Nucleus accumbens (tissue), 56 donors: ENCODE data around the gene ASNSD1.
"Not testable (repeated sequence)": the region's sequence is repeated elsewhere in the genome, so short reads cannot be mapped to it uniquely, and the experiment has no call there.

Experiments used
- DNase-seq, 56 donors: peaks; one replicate each; lab custom pipeline; 2025; lab: John Stamatoyannopoulos, UW

ASNSD1 gene

DNA sequence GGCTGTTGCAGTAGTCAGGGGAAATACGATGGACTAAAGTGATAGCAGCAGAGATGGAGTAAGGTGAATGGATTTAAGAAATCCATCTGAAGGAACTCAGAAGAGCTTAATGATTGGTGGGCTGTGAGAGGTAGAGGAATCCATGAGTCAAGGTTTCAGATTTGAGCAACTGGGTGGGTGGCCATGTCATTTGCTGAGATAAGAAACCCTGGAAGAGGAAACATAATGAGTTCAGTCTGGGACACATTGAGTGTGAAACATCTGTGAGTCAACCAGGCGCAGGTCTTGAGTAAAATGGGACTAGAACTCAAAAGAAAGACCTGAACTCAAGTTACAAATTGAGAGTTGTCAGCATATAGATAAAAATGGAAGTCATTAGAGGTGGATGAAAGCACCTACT lies 19.7 kb upstream of the ASNSD1 start:
- no peak for DNase-seq

DNA sequence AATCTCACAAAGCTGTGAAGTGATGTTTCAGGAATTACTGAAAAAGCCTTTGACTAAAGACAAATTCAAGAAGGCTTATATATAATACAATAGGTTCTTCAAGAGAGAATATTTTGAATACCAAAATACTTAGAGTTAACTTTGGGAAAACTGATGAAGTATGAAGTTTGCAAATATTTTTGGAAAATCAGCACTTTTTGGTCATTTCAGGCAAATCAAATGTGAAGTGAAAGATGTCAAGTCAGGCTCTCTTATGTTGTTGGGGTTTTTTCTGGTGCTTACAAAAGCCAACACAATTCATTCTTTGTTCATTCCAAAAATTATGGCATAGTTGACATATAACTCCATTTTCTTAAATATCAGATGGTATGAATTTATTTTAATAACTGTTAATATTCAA lies 14.7 kb upstream of the ASNSD1 start:
- no peak for DNase-seq

DNA sequence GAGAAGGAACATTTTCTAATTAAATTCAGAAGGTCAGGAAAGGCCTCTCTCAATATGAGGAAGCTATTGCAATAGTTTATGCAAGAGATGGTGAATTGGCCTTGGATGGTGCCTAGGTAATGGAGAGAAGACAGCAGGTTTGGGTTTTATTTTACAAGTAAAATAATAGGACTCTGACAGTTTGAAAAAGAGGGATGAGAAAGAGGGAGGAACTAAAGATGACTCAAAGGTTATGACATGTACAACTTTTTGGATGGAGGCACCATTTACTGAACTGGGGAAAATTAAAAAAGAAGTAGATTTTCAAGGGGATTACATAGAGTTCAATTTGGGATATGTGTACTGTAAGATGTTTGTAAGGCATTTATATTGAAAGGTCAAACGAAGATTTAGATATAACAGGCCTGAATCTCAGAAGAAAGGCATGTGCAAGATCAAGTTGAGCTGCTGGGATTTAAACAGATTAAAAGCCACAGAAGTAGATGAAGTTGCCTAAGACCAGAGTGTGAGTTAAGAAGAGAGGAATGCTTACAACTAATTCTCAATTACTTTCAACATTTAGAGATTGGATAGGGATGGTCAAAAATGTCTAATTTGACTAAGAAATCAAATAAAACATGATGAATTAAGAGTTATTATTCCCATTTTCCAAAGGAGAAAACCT lies 12.3 kb upstream of the ASNSD1 start:
- DNase-seq = no peak

DNA sequence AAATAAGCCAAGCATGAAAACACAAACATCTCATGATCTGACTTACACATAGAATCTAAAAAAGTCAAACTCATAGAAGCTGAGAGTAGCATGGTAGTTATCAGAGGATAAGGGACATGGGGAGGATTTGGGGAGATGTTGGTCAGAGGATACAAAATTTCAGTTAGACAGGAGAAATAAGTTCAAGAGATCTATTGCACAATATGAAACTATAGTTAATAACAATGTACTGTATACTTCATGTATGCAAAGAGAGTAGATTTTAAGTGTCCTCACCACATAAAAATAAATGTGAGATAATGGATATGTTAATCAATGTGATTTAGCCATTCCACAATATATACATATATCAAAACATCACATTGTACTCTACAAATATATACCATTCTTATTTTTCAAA lies 10.0 kb upstream of the ASNSD1 start:
- DNase-seq = no peak

DNA sequence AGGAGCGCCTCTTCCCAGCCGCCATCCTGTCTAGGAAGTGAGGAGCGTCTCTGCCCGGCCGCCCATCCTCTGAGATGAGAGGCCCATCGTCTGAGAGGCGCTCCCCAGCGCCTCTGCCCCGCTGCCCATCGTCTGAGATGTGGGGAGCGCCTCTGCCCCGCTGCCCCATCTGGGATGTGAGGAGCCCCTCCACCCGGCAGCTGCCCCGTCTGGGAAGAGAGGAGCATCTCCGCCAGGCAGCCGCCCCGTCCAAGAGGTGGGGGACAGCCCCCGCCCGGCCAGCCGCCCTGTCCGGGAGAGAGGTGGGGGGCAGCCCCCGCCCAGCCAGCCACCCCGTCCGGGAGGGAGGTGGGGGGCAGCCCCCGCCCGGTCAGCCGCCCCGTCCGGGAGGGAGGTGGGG lies 7.8 kb upstream of the ASNSD1 start:
- DNase-seq = not testable (repeated sequence)

DNA sequence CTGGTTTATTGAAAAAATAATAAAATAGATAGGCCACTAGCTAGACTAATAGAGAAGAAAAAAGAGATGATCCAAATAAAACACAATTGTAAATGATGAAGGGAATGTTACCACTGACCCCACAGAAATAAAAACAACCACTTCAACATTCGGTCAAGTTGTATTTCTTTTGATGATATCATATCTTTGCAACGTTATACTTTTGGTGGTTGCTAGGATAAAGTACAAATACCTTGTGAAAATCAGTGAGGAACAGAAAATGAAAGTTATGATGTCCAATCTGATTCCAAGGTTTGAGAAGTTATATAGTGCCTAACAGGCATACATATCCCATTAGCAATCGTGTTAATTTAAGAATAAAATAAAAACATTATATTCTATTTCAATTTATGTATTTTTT lies 6.6 kb upstream of the ASNSD1 start:
- no peak for DNase-seq

DNA sequence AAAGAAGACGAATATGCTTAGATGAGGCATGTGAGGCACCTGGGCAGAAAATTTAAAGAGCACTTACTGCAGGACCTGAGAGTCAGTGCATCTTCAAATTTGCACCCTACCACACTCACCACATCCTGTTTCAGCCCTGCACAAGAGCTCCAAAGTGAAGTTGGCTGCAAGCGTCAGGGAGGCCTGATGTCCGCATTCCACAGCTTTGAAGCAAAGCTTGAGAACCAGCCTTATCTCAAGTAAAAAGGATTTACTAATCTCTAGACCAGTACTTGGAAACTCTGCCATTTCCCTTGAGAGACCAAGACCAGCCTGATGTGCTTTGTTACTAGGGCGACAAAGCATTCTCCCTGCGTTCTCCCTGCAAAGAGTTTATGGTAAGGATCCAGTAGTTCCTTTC lies 3.4 kb upstream of the ASNSD1 start:
- DNase-seq = no peak

DNA sequence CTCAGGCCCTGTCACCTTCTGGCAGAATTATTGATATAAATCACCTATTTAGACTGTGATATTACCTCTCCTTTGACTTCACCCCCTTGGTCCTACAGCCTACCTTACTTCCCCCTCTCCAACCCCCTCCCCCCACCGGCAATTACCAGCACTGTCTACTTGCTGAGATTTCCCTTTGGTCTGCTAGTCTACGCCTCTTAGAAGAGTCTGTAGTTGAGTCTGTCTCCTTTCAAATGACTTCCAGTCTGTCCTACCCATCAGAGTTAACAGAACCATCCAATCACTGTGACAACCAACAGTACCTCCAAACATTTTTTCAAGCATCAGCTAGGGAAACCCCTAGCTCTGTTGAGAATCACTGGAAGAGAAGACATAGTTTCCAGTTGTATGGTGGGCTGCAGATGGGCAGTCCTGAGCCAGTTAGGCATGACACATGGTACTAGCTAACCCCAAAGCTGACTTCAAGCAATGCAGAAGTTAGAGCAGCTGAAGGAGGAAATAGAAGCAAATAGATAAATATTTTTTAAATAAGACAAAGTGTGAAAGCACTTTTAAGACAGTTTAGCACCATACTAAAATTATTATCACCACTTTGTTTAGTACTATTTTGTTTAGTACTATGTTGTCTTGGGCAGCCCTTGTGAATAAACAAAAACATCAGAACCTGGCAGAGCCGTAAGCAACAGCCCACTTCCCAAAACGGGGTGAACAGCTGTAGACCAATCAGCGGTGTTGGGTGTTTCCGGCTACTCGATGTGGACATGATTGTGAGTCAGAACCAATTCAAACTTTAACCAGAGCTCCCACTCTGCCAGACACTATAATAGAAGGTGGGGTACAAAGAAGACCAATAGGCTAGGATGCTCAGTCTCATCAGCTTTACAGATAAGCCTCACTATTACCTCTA lies 2.7 kb upstream of the ASNSD1 start:
- peak in 1 of 56 donors; percentile 2 for DNase-seq

DNA sequence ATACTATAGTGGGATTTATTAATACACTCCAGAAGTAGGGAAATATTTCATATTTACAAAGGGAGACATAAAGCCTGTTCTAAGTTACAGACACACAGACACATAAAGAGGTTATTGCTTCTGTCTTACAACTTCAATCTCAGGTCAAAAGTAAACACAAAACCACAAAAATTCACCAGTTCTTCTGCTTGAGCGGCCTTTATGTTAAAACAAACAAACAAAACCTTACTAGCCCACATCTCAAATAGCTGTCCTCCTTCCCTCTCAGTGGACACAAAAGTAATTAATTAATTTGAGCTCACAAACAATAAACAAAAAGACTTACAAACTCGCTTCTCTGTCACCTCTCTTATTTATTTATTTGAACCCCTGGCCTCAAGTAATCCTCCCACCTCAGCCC lies 1.5 kb upstream of the ASNSD1 start:
- no peak for DNase-seq

DNA sequence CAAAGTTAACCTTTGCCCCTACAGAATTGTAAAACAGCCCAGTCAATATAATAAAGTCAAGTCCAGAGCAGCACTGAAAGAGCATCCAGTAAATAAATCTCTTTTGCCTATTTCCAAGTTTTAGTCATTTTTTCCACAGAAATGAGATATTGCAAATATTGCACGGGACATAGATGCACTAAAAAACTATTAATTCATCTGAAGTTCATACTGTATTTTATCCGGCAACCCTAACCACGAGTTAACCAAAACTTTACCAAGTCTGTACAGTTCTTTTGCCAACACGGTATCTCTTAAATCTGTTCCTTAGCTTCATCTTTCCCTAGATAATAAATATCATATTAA lies 484 bp upstream of the ASNSD1 start:
- no peak for DNase-seq

DNA sequence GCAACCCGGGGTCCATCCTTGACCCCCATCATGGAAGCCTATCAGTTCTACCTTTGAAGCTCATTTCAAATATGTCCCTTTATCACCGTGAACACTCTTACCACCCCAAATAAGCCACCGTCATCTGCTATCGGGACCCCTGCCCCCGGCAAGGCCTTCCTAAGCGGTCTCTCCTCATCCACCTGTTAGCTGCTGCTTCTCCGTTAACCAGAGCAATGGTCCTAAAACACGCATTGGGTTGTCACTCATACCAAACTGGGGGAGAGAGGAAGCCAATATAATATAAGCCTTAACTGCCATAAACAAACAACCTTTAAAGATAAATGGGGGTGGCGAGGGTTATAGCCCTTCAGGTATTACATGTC lies 680 bp downstream of the ASNSD1 start:
- DNase-seq = peak in 1 of 56 donors; percentile 31

DNA sequence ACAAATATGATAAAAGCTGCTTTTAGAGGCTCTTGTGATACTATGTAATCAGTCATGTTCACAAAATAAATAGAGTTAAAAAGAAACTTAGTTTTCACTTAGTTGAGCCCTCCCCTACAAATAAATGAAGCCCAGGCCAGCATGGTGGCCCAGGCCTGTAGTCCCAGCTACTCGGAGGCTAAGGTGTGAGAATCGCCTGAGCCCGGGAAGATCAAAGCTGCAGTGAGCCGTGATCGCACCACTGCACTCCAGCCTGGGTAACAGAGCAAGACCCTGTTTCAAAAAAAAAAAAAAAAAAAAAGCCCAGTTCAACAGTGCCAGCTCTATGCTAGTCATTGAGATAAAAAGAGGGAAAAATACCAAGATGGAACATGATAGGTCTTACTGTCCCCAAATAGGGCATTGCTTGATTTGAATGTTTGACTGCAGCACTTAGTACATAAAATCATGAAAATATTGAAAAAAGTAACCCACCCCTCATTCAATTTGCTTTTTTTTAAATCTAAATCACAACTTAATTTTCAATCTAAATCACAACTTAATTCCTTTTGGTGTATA lies 1.5 kb downstream of the ASNSD1 start:
- no peak for DNase-seq

DNA sequence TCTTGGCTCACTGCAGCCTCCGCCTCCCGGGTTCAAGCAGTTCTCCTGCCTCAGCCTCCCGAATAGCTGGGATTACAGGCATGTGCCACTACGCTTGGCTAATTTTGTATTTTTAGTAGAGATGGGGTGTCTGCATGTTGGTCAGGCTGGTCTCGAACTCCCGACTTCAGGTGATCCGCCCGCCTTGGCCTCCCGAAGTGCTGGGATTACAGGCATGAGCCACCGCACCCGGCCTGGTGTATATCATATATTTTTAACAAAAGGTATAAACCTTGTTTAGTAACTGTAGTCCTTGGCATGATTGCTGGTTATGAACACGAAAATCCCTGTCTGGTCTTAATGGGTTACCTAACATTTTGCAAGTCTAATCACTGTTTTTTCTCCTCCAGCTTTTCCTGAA lies 2.1 kb downstream of the ASNSD1 start:
- DNase-seq = not testable (repeated sequence)

DNA sequence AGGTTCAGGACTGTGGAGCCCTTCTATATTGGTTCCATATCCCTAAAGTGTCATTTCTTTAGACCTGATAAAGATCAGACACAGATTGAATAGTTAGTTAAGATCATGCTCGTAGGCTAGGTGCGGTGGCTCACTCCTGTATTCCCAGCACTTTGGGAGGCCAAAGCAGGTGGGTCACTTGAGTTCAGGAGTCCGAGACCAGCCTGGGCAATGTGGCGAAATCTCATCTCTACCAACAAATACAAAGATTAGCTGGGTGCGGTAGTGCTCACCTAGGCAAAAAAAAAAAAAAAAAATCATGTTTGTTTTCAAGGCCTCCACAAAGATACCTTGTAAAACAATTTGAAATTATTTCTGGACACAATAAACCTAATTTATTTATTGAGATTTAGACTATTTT lies 8.7 kb downstream of the ASNSD1 start:
- DNase-seq = no peak

DNA sequence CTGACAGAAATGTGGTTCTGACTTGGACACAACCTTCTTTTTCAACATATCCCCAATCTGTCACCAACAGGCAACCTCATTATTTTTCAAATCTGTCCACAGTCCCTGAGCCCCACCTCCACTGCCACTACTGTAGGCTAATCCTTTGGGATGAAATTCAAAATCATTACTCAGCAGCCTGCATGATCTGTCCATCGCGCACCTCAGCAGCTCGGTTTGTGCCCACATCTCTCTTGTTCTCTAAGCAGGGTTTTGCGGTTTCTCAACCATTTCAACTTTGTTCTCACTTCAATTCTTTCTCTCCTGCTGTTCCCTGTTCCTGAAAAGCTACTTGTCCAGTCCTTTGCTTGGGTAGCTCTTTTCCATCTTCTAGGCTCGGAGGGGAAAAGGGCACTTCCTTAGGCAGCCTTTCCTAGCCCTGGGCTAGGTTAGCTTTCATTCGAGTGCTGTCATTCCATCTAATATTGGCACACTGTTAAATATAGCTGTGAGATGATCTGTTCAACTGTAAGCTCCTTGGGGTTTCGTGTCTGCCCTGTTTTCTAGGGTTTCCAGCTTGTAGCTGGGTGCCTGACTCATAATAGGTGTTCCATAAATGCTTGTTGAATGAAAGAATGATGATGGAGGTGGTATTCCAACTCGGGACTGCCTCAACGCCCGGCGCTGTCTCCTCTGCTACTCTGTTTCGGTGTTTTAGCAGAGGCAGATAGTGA lies 12.6 kb downstream of the ASNSD1 start:
- DNase-seq = peak in 1 of 56 donors; percentile 56

DNA sequence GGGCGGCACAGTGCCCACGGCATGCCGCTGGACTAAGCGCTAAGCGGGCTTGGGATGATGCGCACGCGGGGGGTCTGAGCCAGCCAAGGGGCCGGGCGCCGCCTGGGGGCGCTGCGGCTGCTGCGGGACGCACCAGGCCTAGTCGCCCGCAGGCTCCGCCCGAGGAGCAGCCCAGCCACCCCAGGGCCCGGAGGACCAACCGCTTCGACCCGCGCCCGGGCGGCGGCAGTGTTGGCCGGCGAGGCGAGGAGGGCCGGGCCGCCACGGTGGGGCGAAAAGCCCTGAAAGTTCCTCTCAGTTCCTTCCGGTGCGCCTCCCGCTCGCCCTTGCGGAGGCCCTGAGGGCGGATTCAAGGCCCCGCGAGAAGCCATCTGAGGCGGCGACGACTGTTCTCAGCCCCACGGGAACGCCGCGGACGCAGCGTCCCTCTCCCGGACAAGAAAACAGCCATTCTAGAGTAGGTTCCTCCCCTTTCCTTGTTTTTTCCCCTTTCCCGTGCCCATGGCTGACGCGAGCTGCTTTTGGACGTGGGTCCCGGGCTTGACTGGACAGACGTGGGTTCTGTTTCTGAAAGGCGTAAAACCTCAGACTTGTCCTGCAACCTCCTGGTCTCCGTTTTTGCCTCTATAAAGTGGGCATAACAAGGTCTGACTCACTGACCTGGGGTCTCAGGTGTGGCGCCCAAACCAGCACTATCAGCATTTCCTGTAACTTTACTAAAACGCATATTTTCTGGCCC lies 13.3 kb downstream of the ASNSD1 start, which contains the start of gene ANKAR:
Gene ANKAR (plus strand): TSS at position 297 of the 739 bp plus-strand sequence. CDS start 1,821 bp downstream, outside the sequence.
- peak in 54 of 56 donors; percentile 29 to 90 (median 81) for DNase-seq

DNA sequence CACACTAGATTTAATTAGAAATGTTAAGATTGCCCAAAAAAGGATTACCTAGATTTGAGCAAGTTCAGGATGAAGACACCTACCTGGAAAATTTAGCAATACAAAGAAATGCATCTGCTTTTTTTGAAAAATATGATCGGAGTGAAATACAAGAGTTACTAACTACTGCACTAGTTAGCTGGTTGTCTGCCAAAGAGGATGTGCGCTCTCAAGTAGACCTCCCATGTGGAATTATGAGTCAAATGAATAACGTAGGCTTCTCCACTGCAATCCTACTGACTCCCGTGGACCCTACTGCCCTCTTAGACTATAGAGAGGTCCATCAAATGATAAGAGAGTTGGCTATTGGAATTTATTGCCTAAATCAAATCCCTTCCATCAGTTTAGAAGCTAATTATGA lies 15.2 kb downstream of the ASNSD1 start:
- DNase-seq = no peak

DNA sequence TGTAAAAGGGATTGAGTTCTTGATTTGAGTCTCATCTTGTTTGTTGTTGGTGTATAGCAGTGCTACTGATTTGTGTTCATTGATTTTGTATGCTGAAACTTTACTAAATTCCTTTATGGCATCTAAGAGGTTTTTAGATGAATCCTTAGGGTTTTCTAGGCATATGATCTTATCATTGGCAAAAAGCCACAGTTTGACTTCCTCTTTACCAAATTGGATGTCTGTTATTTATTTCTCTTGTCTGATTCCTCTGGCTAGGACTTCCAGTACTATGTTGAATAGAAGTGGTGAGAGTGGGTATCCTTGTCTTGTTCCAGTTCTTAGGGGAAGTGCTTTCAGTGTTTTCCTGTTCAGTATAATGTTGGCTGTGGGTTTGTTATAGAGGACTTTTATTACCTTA lies 18.0 kb downstream of the ASNSD1 start:
- no peak for DNase-seq

DNA sequence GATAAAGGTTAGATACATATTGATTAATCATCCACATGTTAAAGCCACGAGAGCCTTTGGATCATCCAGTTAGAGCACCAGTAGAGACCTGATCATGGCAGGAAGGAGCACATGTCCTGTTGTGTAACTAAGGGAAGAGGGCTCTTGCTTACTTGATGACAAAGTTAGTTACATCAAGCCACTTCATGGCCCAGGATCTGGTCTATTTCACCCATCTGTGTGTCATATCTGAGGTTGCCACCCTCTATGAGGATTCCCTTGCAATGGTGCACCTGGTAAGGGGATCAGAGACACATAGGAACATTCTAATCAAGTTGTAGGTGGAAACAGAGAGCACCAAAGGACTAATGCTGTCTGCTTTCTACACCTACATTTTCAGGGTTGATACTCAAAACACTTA lies 19.9 kb downstream of the ASNSD1 start:
- no peak for DNase-seq

DNA sequence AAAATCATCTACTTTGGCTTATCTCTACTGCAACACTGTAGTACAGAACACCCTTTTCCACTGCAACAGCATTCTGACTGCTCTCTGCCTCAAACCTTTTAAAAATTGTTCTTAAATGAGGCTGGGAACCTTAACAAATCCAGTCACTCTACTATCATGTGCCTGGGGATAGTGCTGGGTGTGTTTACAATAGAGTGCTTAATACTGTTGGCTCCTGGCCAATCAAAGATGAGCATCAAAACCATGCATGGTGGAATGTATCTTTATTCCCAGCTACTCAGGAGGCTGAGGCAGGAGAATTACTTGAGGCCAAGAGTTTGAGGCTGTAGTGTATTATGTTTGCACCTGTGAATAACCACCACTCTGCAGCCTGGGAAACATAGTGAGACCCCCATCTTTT lies 20.6 kb downstream of the ASNSD1 start:
- no peak for DNase-seq
